T47D (cell line): Measurements from ENCODE around the gene OTX1.
"Not testable (repeated sequence)": the region's sequence is repeated elsewhere in the genome, so short reads cannot be mapped to it uniquely, and the experiment has no call there.

Experiments used
- DNase-seq, 2 experiments: peaks; one replicate each; pipeline versions ENCODE4 v3.0.0 to v3.0.0-alpha.2; 2011 to 2012; ENCODE audit warnings: low read depth in 1 of 2, low spot score in 1 of 2
- JUND ChIP-seq: IDR thresholded peaks from 2 replicates; pipeline ENCODE4 v1.6.1; 2012; ENCODE audit warnings: low read depth
- in situ Hi-C: cut with HindIII; loops from 2 replicates; pipeline ENCODE4 v1.10.0; 2016; ENCODE audit warnings: low sequenced_read_pairs, low pct_unique_long_range_greater_than_20kb

Gene OTX1

GRCh38 chr2:63057249-63058143, 6.9 kb downstream of the OTX1 start:
- no peak for DNase-seq
- TF ChIP-seq JUND: no peak
- in situ Hi-C loops: no loop called here

DNA sequence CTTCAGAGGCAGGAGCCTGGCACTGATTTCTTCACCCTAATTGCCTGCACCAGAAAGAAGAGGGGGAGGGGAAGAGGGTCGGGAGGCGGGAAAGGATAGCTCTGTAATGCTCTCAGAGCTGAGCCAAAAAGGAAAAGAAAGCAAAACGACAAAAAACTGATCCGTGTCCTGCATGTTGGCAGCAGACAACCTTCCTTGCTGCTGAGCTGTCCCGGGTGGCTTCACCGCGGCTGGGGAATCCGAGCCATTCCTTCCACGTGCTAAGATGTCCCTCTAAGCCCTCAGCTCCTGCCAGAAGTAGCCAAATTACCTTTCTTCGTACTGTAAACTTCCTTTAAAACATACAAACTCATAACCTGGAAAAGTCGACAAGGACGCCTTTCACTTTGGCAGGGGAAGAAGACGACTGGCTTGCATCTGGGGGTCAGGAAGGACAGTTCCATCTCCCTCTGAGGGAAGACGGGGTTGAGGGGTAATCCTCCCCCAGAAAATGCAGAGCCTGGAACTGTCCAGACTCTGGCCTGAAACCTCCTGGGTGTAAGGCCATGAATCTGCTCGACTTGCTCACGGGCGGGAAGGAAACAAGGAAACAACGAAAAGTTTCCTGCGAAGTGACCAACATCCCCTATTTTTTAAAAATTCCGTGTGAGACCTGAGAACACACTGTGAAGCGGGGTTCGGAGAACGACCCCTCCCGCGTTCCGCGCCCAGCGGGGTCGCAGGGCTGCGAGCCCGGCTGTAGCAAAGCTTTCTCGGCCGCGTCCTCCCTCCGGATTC, 7.7 kb downstream of the OTX1 start:
- TF ChIP-seq JUND: no peak
- in situ Hi-C loops: no loop called here
- no peak for DNase-seq

DNA sequence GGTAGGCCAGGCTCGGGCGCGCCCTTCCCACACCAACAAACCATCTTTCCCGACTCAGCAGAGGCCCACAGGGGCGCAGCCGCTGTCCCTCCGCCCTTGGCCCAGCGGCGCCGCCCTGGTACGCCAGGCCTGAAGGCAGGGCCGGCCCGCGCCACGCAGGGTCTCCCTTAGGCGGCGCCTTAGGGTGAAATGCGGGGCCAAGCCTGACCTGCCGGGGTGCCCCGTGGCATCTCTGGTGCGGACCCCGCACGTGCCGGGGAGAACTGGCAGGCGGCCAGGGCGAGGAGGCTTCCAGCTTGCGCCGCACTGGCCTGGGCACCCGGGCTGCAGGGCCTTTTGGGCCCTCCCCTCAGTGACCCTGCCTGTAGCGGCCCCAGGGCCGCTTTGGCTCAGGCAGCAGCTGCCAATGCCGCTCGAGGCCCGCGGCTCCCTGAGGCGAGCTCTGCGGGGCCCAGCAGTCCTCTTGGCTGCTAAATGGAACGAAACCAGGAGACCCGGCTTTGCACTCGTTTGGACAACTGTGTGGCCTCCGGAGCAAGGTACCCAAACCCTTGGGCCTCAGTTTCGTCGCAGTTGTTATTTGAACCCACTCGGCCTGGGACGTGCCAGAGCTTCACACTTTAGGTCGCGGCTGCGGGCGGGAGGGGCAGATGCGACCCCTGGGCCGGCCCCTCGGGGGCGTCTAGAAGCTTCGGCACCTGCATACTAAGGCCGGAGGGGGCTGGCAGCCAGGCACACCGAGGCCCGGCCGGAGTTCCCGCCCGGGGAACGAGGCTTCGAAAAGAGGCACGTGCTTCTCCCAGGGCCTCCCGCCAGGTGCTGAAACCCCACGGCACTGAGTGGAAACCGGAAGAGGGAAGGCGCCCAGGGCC, 8.5 kb downstream of the OTX1 start:
- no peak for TF ChIP-seq JUND
- no peak for DNase-seq
- in situ Hi-C loops: no loop called here

GRCh38 chr2:63059793-63060471, 9.3 kb downstream of the OTX1 start:
- in situ Hi-C loops: no loop called here
- TF ChIP-seq JUND: no peak
- no peak for DNase-seq

GRCh38 chr2:63060472-63060991, 9.9 kb downstream of the OTX1 start:
- in situ Hi-C loops: no loop called here
- no peak for DNase-seq
- no peak for TF ChIP-seq JUND

- no peak for TF ChIP-seq JUND
- DNase-seq: peak in 1 of 2 experiments; percentile 30
- in situ Hi-C loops: no loop called here
These were observed 13.6 kb downstream of the OTX1 start for GRCh38 chr2:63064197-63064596.

DNA sequence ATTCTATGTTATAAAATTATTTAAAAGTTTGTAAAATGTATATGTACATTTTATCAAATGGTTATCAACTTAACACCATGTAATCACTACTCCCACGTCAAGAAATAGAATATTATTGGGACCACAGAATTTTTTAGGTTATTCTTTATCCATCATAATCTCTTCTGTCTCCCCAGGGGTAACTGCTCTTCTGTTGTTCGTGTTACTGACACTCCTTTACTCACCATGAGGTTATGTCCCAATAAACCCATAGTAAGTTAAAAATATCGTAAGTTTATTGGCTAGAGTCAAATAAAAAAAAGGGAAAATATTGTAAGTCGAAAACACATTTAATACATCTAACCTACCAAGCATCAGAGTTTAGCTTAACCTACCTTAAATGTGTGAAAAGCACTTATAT, 14.0 kb downstream of the OTX1 start:
- in situ Hi-C loops: no loop called here

DNA sequence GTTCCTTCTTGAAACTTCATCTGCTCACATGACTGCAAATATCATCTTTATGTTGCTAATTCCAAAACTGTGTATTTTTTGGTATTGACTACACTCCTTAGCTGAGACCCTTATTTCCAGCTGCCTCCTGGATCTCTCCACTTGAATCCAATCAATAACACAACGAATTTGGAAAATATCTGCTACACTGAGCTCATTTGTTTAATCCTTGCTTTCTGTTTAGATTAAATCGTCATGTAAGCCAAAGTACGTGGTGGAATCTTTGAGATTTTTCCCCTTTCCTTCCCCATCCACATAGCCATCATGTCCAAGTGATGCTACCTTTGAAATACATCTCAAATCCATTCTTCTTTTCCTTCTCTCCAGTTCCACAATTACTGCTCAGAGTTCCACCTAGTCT, 15.6 kb downstream of the OTX1 start:
- in situ Hi-C loops: no loop called here
- no peak for TF ChIP-seq JUND

More for the DNA sequence above, 14.0 kb downstream of the OTX1 start:
- TF ChIP-seq JUND: no peak
- no peak for DNase-seq

DNA sequence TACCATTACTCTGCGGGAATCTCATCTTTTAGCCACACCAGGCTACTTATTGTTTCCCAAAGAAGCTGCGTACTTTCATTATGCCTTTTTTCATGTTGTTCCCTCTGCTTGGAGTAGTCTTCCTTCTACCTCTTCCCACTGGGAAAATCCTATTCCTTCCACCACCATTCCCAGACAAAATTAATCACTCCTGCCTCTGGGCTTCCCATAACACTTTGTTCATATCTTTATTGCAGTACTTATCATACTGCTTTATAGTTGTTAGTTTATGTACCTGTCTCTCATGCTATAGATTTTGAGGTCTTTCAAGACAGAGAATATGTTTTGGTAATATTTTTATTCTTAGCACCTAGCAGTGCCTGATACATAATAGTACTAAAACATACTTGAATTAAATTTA, 16.2 kb downstream of the OTX1 start:
- in situ Hi-C loops: no loop called here
- DNase-seq: no peak
- TF ChIP-seq JUND: no peak

More for the DNA sequence above, 15.6 kb downstream of the OTX1 start:
- DNase-seq: no peak

DNA sequence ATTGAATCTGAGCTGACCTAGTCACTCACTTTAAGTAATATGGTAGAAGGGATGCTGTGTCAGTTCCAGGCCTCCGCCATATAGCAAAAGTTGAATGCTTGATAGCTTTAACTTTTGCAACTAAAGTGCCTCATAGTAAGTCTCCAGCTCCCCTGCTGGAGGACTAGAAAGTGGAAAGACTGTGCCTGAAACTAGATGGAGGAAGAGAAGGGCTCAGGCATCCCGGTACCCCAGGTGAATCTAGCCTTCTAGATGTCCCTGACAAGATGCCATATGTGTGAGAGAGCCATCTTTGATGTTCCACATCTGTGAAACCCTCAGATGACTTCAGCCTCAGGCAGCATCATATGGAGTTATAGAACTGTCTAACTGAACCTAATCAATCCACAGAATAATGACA, 21.0 kb downstream of the OTX1 start:
- in situ Hi-C loops: no loop called here
- TF ChIP-seq JUND: no peak
- DNase-seq: no peak

DNA sequence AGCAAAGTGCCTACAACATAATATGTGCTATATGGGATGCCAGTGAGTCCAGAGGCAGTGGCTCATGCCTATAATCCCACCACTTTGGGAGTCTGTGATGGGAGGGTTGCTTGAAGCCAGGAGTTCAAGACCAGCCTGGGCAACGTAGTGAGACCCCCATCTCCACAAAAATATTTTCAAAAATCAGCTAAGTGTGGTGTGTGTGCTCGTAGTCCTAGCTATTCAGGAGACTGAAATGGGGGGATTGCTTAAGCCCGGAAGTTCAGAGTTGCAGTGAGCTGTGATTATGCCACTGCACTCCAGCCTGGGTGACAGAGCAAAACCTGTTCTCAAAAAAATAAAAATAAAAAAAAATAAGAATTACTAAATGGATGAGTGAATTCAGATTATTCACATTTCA, 23.4 kb downstream of the OTX1 start:
- no peak for TF ChIP-seq JUND
- no peak for DNase-seq
- in situ Hi-C loops: no loop called here

DNA sequence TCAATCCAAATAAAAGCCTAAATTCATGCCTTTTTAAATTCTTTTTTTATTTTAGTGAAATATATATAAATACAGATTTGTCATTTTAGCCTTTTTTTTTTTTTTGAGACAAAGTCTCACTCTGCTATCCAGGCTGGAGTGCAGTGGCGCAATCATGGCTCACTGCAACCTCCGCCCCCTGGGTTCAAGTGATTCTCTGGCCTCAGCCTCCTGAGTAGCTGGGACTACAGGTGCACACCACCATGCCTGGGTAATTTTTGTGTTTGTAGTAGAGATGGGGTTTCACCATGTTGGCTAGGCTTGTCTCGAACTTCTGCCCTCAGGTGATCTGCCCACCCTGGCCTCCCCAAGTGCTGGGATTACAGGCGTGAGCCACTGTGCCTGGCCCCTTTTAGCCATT, 23.8 kb downstream of the OTX1 start:
- in situ Hi-C loops, DNase-seq: not testable (repeated sequence)
